DOHH2 (cell line): ENCODE results near the gene HSF2BP.
"Not testable (repeated sequence)": the region's sequence is repeated elsewhere in the genome, so short reads cannot be mapped to it uniquely, and the experiment has no call there.

Experiments used
- H3F3A ChIP-seq: fragments of 200-600 bp; sonication (generic), shearing (Covaris generic); 2 replicates; pipeline ENCODE4 v1.6.0; 2016; ENCODE audit warnings: antibody characterized with exemption, mild to moderate bottlenecking; ENCODE audit not compliant: control insufficient read depth, insufficient read depth
- H3K27ac ChIP-seq: fragments of 200-600 bp; sonication (generic); 2 replicates; pipeline ENCODE4 v1.5.1; 2014; ENCODE audit warnings: low read depth, mild to moderate bottlenecking, low read length, moderate library complexity
- H3K27me3 ChIP-seq: fragments of 200-600 bp; sonication (generic); 2 replicates; pipeline ENCODE4 v1.6.1; 2014; ENCODE audit warnings: mild to moderate bottlenecking, low read length, mixed read lengths; ENCODE audit not compliant: control insufficient read depth
- H3K36me3 ChIP-seq: fragments of 200-600 bp; sonication (generic); 2 replicates; pipeline ENCODE4 v1.6.1; 2014; ENCODE audit warnings: mild to moderate bottlenecking, low read length, moderate library complexity, mixed read lengths; ENCODE audit not compliant: control insufficient read depth
- H3K4me1 ChIP-seq: fragments of 200-600 bp; sonication (generic); 2 replicates; pipeline ENCODE4 v1.6.1; 2014; ENCODE audit warnings: mild to moderate bottlenecking, low read length, mixed read lengths; ENCODE audit not compliant: control insufficient read depth
- H3K4me2 ChIP-seq: fragments of 200-600 bp; sonication (generic); 2 replicates; pipeline ENCODE4 v1.6.0; 2014; ENCODE audit warnings: mild to moderate bottlenecking, low read length, moderate library complexity
- H3K4me3 ChIP-seq: fragments of 200-600 bp; sonication (generic); 2 replicates; pipeline ENCODE4 v1.5.1; 2014; ENCODE audit warnings: mild to moderate bottlenecking, low read length, mixed read lengths
- H3K79me2 ChIP-seq: fragments of 200-600 bp; sonication (generic); 2 replicates; pipeline ENCODE4 v1.6.1; 2014; ENCODE audit warnings: mild to moderate bottlenecking, low read length, mixed read lengths; ENCODE audit not compliant: control insufficient read depth
- H3K9me2 ChIP-seq: fragments of 200-600 bp; sonication (generic); replicated peaks from 2 replicates; pipeline ENCODE4 v1.6.1; 2014; ENCODE audit warnings: mild to moderate bottlenecking, low read length, mixed read lengths; ENCODE audit not compliant: control insufficient read depth
- H3K9me3 ChIP-seq: fragments of 200-600 bp; sonication (generic); 2 replicates; pipeline ENCODE4 v1.6.1; 2014; ENCODE audit warnings: antibody characterized with exemption, low read length, mixed read lengths; ENCODE audit not compliant: control insufficient read depth, insufficient read depth
- H4K20me1 ChIP-seq: fragments of 200-600 bp; sonication (generic); 2 replicates; pipeline ENCODE4 v1.6.0; 2014; ENCODE audit warnings: low read depth, mild to moderate bottlenecking, antibody characterized with exemption, low read length, moderate library complexity; ENCODE audit not compliant: control insufficient read depth, insufficient read depth
- EZH2phosphoT487 ChIP-seq: fragments of 200-600 bp; sonication (generic); IDR thresholded peaks from 2 replicates; pipeline ENCODE4 v1.6.1; 2017; ENCODE audit warnings: borderline replicate concordance, mild to moderate bottlenecking, antibody characterized with exemption, low read length, moderate library complexity, mixed read lengths
- TF ChIP-seq, protein P1 (sequence below): fragments of 200-600 bp; sonication (generic); IDR thresholded peaks from one replicate; pipeline ENCODE4 v1.5.1; 2014; ENCODE audit warnings: antibody characterized with exemption, mild to moderate bottlenecking, low read depth, low read length; ENCODE audit not compliant: poor library complexity, severe bottlenecking

The HSF2BP gene

DNA sequence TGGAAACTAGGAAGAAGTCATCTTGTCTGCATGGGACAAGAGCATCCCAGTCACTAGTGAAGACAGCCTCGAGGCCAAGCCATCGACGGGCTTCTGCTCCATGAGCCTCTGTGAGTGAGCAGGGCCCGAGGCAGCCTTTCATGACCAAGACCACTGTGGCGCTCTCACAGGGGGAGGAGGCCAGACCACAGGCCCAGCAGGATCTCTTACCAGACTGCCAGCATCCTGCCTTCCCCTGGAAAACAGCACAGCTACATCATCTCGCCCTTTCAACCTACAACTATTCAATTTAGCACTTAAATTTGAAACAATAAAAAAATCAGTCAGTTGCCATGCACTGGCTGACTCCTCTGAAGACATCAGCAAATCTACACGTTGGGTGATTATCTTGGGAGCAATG, 85.4 kb downstream of the HSF2BP start:
- no peaks in the 10 kb centered on the region for H3K9me2 ChIP-seq
- H3K36me3 ChIP-seq, result no peaks in the 10 kb centered on the region
- H3K4me1 ChIP-seq, result no peaks in the 10 kb centered on the region
- peaks cover 8% of the 10 kb centered on the region for H3K27me3 ChIP-seq
- H3K9me3 ChIP-seq, result no peaks in the 10 kb centered on the region
- TF ChIP-seq, protein P1, sequence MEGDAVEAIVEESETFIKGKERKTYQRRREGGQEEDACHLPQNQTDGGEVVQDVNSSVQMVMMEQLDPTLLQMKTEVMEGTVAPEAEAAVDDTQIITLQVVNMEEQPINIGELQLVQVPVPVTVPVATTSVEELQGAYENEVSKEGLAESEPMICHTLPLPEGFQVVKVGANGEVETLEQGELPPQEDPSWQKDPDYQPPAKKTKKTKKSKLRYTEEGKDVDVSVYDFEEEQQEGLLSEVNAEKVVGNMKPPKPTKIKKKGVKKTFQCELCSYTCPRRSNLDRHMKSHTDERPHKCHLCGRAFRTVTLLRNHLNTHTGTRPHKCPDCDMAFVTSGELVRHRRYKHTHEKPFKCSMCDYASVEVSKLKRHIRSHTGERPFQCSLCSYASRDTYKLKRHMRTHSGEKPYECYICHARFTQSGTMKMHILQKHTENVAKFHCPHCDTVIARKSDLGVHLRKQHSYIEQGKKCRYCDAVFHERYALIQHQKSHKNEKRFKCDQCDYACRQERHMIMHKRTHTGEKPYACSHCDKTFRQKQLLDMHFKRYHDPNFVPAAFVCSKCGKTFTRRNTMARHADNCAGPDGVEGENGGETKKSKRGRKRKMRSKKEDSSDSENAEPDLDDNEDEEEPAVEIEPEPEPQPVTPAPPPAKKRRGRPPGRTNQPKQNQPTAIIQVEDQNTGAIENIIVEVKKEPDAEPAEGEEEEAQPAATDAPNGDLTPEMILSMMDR, result no peak
- no peak for TF ChIP-seq EZH2phosphoT487
- no peaks in the 10 kb centered on the region for H4K20me1 ChIP-seq
- H3F3A ChIP-seq, result no peaks in the 10 kb centered on the region
- no peak overlapping the region for H3K4me3 ChIP-seq
- no peak overlapping the region for H3K27ac ChIP-seq
- H3K4me2 ChIP-seq, result no peak overlapping the region
- no peaks in the 10 kb centered on the region for H3K79me2 ChIP-seq

DNA sequence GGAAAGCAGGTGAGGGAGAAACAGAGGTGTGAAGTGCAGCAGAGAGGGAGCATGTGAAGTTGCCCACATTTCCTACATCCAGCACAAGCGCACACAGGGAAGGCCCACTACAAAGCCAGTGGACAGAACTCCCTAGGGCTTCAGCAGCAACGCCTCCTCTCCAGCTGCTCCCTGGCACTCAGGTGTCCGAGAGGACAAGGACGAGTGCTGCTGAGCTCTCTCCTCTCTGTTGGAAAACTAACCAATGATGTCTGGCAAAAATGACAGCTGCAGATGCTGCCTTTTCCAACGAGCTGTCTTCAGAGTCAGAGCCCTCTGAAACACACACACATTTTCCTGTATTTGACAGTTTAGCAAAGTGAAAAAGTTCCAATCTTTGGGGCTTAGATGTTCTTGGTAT, 86.8 kb downstream of the HSF2BP start:
- Histone ChIP-seq H3K27ac (no peak overlapping the region), H3K4me3 (no peak overlapping the region), H3K4me2 (no peak overlapping the region), H3K79me2 (no peaks in the 10 kb centered on the region), H3F3A (no peaks in the 10 kb centered on the region), H4K20me1 (no peaks in the 10 kb centered on the region), H3K9me2 (no peaks in the 10 kb centered on the region), H3K4me1 (no peaks in the 10 kb centered on the region), H3K9me3 (no peaks in the 10 kb centered on the region), H3K36me3 (no peaks in the 10 kb centered on the region), H3K27me3 (peaks cover 2% of the 10 kb centered on the region; the same call in 1 of the 2 replicates)
- TF ChIP-seq, protein P1, result no peak
- no peak for TF ChIP-seq EZH2phosphoT487

DNA sequence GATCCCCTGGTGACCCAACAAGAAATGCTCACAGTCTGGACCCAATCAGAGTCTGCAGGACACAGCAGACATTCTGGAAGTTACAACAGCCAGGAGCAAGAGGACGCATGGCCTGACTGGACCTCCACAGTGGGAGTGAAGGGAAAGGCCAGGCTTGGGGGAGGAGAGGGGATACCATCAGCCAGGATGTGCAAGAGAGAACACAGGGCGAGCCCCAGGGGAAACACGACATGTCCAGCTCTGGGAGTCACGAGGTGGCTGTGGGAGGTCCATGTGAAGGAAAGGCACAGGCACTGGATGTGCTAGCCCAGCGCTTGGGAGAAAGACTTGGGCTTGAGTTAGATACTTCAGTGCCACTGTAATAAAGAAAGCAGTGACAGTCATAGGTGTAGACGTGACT, 87.3 kb downstream of the HSF2BP start:
- H3K27me3 ChIP-seq, result peaks cover 2% of the 10 kb centered on the region; the same call in 1 of the 2 replicates
- no peak overlapping the region for H3K4me3 ChIP-seq
- H3K9me3 ChIP-seq, result no peaks in the 10 kb centered on the region
- H3K4me2 ChIP-seq, result no peak overlapping the region
- no peaks in the 10 kb centered on the region for H3K36me3 ChIP-seq
- no peaks in the 10 kb centered on the region for H4K20me1 ChIP-seq
- no peaks in the 10 kb centered on the region for H3K4me1 ChIP-seq
- no peak overlapping the region for H3K27ac ChIP-seq
- H3K9me2 ChIP-seq, result no peaks in the 10 kb centered on the region
- TF ChIP-seq EZH2phosphoT487, result no peak
- TF ChIP-seq, protein P1, result no peak
- no peaks in the 10 kb centered on the region for H3K79me2 ChIP-seq
- no peaks in the 10 kb centered on the region for H3F3A ChIP-seq

DNA sequence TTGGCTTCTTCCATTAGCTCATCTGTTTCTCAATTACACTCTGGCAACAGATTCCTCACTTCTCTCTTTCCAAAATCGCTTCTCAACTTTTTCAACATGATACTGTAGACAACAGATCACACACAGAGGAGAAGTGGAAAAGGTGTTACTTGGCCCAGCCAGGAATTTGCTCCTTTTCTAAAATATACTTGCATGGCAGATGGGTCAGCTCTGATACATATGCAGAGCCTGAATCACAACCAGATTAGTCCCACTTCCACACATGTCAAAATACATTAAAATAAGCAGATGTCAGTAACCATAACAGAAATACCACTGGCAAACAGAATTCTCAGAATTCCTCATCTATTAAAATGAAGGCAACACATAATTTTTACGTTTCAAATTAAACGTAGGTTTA, 89.1 kb downstream of the HSF2BP start:
- H3F3A ChIP-seq, H4K20me1 ChIP-seq, H3K4me2 ChIP-seq, H3K9me3 ChIP-seq, H3K4me3 ChIP-seq, H3K4me1 ChIP-seq, H3K27me3 ChIP-seq, H3K79me2 ChIP-seq, H3K27ac ChIP-seq, H3K36me3 ChIP-seq, H3K9me2 ChIP-seq: not testable (repeated sequence)

DNA sequence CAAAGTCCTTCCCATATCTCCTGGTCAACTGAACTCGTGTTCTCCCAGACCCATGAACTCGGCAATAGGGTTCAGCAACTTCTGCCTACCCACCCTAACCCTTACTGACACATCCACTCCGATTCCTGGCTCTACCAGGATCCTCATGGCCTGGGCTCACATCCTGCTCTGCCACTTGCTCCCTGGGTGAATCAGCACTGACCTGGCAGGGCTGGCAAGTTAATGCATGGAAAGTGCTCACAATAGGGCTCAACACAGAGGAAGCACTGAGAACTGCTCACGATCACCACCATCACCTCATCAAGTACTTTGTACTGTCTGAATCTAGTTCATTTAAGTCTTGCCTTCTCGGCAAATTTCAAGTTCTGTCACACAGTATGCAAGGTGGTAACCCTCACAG, 96.8 kb downstream of the HSF2BP start:
- H3K4me1 ChIP-seq, H3K36me3 ChIP-seq, H3K79me2 ChIP-seq, H3K4me3 ChIP-seq, H4K20me1 ChIP-seq, H3K4me2 ChIP-seq, H3K27me3 ChIP-seq, H3K9me2 ChIP-seq, H3K9me3 ChIP-seq, H3K27ac ChIP-seq, H3F3A ChIP-seq: not testable (repeated sequence)

DNA sequence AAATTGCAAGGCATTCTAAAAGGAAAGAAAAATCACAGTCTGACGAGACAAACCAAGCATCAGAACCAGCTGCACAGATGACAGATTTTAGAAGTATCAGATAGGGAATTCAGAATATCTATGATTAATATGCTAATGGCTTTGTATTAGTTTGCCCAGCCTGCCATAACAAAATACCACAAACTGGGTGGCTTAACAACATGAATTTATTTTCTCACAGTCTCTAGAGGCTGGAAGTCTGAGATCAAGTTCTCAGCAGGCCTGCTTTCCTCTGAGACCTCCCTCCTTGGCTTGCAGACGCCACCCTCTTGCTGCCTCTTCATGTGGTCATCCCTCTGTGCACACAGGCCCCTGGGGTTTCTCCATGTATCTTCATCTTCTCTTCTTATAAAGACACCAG, 118.7 kb downstream of the HSF2BP start:
- not testable (repeated sequence) for H3K79me2 ChIP-seq, H3K4me2 ChIP-seq, H3K4me3 ChIP-seq, H3K27me3 ChIP-seq, H3K36me3 ChIP-seq, H4K20me1 ChIP-seq, H3K9me2 ChIP-seq, H3K27ac ChIP-seq, H3K4me1 ChIP-seq, H3F3A ChIP-seq, H3K9me3 ChIP-seq
